GM12878 (cell line): ENCODE measurements around the gene EN1. TPM values are rescaled to one million over a fixed set of nuclear protein-coding genes. Genes with fewer than 3 reads are reported as not detected.

ENCODE experiments used
- ATF7 ChIP-seq: fragments of 450-650 bp; IDR thresholded peaks from 2 replicates; pipeline ENCODE4 v1.6.1; 2016; ENCODE audit warnings: low read depth, mild to moderate bottlenecking
- CHD2 ChIP-seq: IDR thresholded peaks from 2 replicates; pipeline ENCODE4 v1.6.1; 2011; ENCODE audit warnings: low read depth, low read length, improper control_type of control experiment, borderline replicate concordance
- EP300 ChIP-seq, 2 experiments: fragments of 150-350 bp in 1 of 2; IDR thresholded peaks; 2 replicates each; pipeline ENCODE4 v1.6.1; 2011 to 2012; ENCODE audit warnings: low read depth in 2 of 2, low read length in 2 of 2, borderline replicate concordance in 1 of 2, improper control_type of control experiment in 1 of 2, inconsistent platforms in 1 of 2; ENCODE audit not compliant: control insufficient read depth in 1 of 2
- ESRRA ChIP-seq: IDR thresholded peaks from 2 replicates; pipeline ENCODE4 v1.6.1; 2012; ENCODE audit warnings: mild to moderate bottlenecking, low read length, improper control_type of control experiment
- EZH2 ChIP-seq: IDR thresholded peaks from 2 replicates; pipeline ENCODE4 v1.6.1; 2012; ENCODE audit warnings: low read depth, mild to moderate bottlenecking, control low read depth, inconsistent platforms, low read length, borderline replicate concordance; ENCODE audit not compliant: control insufficient read depth
- IRF4 ChIP-seq: IDR thresholded peaks from 2 replicates; pipeline ENCODE4 v1.6.1; 2011; ENCODE audit warnings: low read depth, low read length
- MTA3 ChIP-seq: IDR thresholded peaks from 2 replicates; pipeline ENCODE4 v1.6.1; 2012; ENCODE audit warnings: low read length, inconsistent platforms, borderline replicate concordance
- MXI1 ChIP-seq: fragments of 150-350 bp; IDR thresholded peaks from 2 replicates; pipeline ENCODE4 v1.6.1; 2011; ENCODE audit warnings: low read depth, mild to moderate bottlenecking, inconsistent platforms, low read length, improper control_type of control experiment
- RAD21 ChIP-seq: IDR thresholded peaks from 2 replicates; pipeline ENCODE4 v1.6.1; 2011; ENCODE audit warnings: mild to moderate bottlenecking, low read depth, low read length, moderate library complexity; ENCODE audit not compliant: insufficient read depth
- SIX5 ChIP-seq: IDR thresholded peaks from 2 replicates; pipeline ENCODE4 v1.6.1; 2011; ENCODE audit warnings: mild to moderate bottlenecking, low read depth, low read length, moderate library complexity; ENCODE audit not compliant: severe bottlenecking
- SMAD1 ChIP-seq: fragments of 450-650 bp; IDR thresholded peaks from 2 replicates; pipeline ENCODE4 v1.6.1; 2018; ENCODE audit warnings: mild to moderate bottlenecking, low read depth; ENCODE audit not compliant: partially characterized antibody
- TCF7 ChIP-seq: IDR thresholded peaks from 2 replicates; pipeline ENCODE4 v1.6.1; 2014; ENCODE audit warnings: antibody characterized with exemption, borderline replicate concordance
- ZNF274 ChIP-seq: IDR thresholded peaks from one replicate; pipeline ENCODE4 v1.8.0; 2011; ENCODE audit not compliant: insufficient read length, insufficient read depth
- polyA plus RNA-seq, 11 experiments: library from polyadenylated mRNA; depleted of rRNA in 4 of 11; unstranded in 6 of 11; stranded (reverse) in 5 of 11; fragments of >200 nt; fragmentation: Nextera tagmentation in 4 of 11; fragmentation: Illumina TruSeq in 1 of 11; extraction: Ambion mirVana in 4 of 11; extraction: Trizol in 1 of 11; gene quantifications; 1 replicate in 1 of 11; 2 replicates in 10 of 11; pipeline versions ENCODE4 v1.2.1 to v1.2.3, GENCODE V29; 2011 to 2016; ENCODE audit warnings: inconsistent platforms in 2 of 11, missing spikeins in 2 of 11, low read depth in 1 of 11
- total RNA-seq, 4 experiments: library from RNA; depleted of rRNA in 3 of 4; stranded (reverse); fragments of >200 nt in 3 of 4; fragmentation: Illumina TruSeq in 1 of 4; extraction: Trizol in 1 of 4; gene quantifications; 2 replicates each; pipeline versions ENCODE4 v1.2.1 to v1.2.3, GENCODE V29; 2013 to 2021
- TF ChIP-seq, protein P1 (sequence below): fragments of 450-650 bp; IDR thresholded peaks from 2 replicates; pipeline ENCODE4 v1.6.1; 2017; ENCODE audit warnings: antibody characterized with exemption, mild to moderate bottlenecking, moderate library complexity
- TF ChIP-seq, protein P2 (sequence below): fragments of 150-350 bp; IDR thresholded peaks from 2 replicates; pipeline ENCODE4 v1.6.1; 2014; ENCODE audit warnings: mild to moderate bottlenecking, low read depth, low read length
- TF ChIP-seq, protein P3 (sequence below): fragments of 450-650 bp; IDR thresholded peaks from 2 replicates; pipeline ENCODE4 v1.6.1; 2016; ENCODE audit warnings: mild to moderate bottlenecking
- TF ChIP-seq, protein P4 (sequence below): fragments of 450-650 bp; IDR thresholded peaks from 2 replicates; pipeline ENCODE4 v1.6.1; 2017; ENCODE audit warnings: mild to moderate bottlenecking, moderate library complexity

Gene EN1
- total and polyA plus RNA-seq, 10 of the 15 experiments (the other 5 are each of a cell fraction or from before 2014, with no cell fraction given) = not detected

DNA sequence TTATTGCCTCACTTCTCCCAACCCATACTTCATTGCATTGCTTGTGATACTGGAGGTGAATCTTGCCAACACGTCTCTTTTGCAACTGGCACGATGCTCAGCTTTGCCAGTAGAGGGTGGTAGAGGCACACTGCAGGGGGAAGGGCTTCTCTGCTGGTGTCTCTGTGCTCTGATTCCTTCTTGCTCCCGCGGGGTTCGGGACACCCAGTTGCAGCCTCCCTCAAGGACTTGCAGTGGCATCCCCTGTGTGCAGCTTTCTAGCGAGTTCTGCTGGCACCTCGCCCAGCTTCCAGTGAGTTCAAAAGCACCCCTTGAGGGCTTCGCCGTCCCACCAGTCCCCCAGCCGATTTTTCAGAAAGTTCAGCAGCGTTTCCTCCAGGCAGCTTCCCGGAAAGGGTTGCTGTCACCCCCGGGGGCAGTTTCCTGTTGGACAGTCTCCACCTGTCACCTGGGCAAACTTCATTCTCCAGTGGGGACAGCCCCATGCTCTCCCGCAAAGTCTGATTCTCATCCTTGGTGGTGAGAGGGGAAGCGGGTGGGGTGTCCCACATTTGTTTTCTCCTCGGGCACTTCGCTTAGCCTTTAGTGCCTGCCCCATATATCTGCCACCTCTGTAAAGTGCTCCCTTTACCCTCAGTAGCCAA, 35.4 kb upstream of the EN1 start (continued):
- TF ChIP-seq, protein P1, sequence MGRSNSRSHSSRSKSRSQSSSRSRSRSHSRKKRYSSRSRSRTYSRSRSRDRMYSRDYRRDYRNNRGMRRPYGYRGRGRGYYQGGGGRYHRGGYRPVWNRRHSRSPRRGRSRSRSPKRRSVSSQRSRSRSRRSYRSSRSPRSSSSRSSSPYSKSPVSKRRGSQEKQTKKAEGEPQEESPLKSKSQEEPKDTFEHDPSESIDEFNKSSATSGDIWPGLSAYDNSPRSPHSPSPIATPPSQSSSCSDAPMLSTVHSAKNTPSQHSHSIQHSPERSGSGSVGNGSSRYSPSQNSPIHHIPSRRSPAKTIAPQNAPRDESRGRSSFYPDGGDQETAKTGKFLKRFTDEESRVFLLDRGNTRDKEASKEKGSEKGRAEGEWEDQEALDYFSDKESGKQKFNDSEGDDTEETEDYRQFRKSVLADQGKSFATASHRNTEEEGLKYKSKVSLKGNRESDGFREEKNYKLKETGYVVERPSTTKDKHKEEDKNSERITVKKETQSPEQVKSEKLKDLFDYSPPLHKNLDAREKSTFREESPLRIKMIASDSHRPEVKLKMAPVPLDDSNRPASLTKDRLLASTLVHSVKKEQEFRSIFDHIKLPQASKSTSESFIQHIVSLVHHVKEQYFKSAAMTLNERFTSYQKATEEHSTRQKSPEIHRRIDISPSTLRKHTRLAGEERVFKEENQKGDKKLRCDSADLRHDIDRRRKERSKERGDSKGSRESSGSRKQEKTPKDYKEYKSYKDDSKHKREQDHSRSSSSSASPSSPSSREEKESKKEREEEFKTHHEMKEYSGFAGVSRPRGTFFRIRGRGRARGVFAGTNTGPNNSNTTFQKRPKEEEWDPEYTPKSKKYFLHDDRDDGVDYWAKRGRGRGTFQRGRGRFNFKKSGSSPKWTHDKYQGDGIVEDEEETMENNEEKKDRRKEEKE = no peak
- no peak for TF ChIP-seq MXI1
- TF ChIP-seq ZNF274 = no peak
- TF ChIP-seq ATF7 = no peak
- no peak for TF ChIP-seq EZH2
- TF ChIP-seq, protein P2, sequence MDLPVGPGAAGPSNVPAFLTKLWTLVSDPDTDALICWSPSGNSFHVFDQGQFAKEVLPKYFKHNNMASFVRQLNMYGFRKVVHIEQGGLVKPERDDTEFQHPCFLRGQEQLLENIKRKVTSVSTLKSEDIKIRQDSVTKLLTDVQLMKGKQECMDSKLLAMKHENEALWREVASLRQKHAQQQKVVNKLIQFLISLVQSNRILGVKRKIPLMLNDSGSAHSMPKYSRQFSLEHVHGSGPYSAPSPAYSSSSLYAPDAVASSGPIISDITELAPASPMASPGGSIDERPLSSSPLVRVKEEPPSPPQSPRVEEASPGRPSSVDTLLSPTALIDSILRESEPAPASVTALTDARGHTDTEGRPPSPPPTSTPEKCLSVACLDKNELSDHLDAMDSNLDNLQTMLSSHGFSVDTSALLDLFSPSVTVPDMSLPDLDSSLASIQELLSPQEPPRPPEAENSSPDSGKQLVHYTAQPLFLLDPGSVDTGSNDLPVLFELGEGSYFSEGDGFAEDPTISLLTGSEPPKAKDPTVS = no peak
- no peak for TF ChIP-seq TCF7
- no peak for TF ChIP-seq SIX5
- TF ChIP-seq RAD21 = peak; percentile 88
- no peak for TF ChIP-seq ESRRA
- TF ChIP-seq IRF4 = no peak
- TF ChIP-seq CHD2 = 0 out of 2 replicates have a peak, but pooled peaks have one; percentile 33
- TF ChIP-seq, protein P3, sequence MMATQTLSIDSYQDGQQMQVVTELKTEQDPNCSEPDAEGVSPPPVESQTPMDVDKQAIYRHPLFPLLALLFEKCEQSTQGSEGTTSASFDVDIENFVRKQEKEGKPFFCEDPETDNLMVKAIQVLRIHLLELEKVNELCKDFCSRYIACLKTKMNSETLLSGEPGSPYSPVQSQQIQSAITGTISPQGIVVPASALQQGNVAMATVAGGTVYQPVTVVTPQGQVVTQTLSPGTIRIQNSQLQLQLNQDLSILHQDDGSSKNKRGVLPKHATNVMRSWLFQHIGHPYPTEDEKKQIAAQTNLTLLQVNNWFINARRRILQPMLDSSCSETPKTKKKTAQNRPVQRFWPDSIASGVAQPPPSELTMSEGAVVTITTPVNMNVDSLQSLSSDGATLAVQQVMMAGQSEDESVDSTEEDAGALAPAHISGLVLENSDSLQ = no peak
- no peak for TF ChIP-seq EP300 (IDR thresholded peaks at IDR 0.05; ENCODE audit: borderline replicate concordance in 1 of 2, control insufficient read depth in 1 of 2, low read depth in 2 of 2, low read length in 2 of 2)
- no peak for TF ChIP-seq SMAD1
- TF ChIP-seq MTA3 = no peak
- TF ChIP-seq, protein P4, sequence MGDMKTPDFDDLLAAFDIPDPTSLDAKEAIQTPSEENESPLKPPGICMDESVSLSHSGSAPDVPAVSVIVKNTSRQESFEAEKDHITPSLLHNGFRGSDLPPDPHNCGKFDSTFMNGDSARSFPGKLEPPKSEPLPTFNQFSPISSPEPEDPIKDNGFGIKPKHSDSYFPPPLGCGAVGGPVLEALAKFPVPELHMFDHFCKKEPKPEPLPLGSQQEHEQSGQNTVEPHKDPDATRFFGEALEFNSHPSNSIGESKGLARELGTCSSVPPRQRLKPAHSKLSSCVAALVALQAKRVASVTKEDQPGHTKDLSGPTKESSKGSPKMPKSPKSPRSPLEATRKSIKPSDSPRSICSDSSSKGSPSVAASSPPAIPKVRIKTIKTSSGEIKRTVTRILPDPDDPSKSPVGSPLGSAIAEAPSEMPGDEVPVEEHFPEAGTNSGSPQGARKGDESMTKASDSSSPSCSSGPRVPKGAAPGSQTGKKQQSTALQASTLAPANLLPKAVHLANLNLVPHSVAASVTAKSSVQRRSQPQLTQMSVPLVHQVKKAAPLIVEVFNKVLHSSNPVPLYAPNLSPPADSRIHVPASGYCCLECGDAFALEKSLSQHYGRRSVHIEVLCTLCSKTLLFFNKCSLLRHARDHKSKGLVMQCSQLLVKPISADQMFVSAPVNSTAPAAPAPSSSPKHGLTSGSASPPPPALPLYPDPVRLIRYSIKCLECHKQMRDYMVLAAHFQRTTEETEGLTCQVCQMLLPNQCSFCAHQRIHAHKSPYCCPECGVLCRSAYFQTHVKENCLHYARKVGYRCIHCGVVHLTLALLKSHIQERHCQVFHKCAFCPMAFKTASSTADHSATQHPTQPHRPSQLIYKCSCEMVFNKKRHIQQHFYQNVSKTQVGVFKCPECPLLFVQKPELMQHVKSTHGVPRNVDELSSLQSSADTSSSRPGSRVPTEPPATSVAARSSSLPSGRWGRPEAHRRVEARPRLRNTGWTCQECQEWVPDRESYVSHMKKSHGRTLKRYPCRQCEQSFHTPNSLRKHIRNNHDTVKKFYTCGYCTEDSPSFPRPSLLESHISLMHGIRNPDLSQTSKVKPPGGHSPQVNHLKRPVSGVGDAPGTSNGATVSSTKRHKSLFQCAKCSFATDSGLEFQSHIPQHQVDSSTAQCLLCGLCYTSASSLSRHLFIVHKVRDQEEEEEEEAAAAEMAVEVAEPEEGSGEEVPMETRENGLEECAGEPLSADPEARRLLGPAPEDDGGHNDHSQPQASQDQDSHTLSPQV = 0 out of 2 replicates have a peak, but pooled peaks have one; percentile 55
- TF ChIP-seq, all 136 proteins: peak for 7
